ENCODE results near the gene ALG9. TPM values are rescaled to one million over a fixed set of nuclear protein-coding genes. Genes with fewer than 3 reads are reported as not detected.

Gene ALG9
- total and polyA plus RNA-seq, 2 of the 4 experiments (the other 2 are of a cell fraction) = 20.7 to 35.7 TPM

- Histone ChIP-seq H3K36me3 (ENCODE audit: control insufficient read depth, insufficient read depth, low read length) (no peaks in the 10 kb centered on the region), H3K56ac (ENCODE audit: extremely low read depth, insufficient read depth, low read length) (peak within 1 kb of the TSS; percentile 41; the same call in 1 of the 2 replicates), H2BK5ac (ENCODE audit: low read depth, low read length, poor library complexity, severe bottlenecking) (peak within 1 kb of the TSS; percentile 85), H3K4me3 (ENCODE audit: insufficient read depth, low read depth, low read length) (peak within 1 kb of the TSS; percentile 1; the same call in 1 of the 2 replicates), H3K4ac (ENCODE audit: low read depth, low read length) (peak within 1 kb of the TSS; percentile 94), H2BK20ac (ENCODE audit: low read depth, low read length) (peak within 1 kb of the TSS; percentile 97), H4K91ac (ENCODE audit: insufficient read depth, low read depth, low read length) (peak within 1 kb of the TSS; percentile 97), H3K27ac (ENCODE audit: insufficient read depth, low read length) (peak within 1 kb of the TSS; percentile 78), H4K8ac (ENCODE audit: low read depth in 2 of 2, low read length in 2 of 2) (peak within 1 kb of the TSS; percentile 93 to 95), H2BK120ac (ENCODE audit: low read depth, low read length) (peak within 1 kb of the TSS; percentile 90), H4K5ac (ENCODE audit: low read depth, low read length) (peak within 1 kb of the TSS; percentile 95), H4K20me1 (ENCODE audit: insufficient read depth, low read length) (no peaks in the 10 kb centered on the region), H2AFZ (replicated peaks; ENCODE audit: low read length, poor library complexity) (peak within 1 kb of the TSS; percentile 88), H3K27me3 (ENCODE audit: control insufficient read depth, insufficient read depth, low read length) (no peaks in the 10 kb centered on the region), H3K4me1 (ENCODE audit: control insufficient read depth, insufficient read depth, low read length) (peaks cover 36% of the 10 kb centered on the region), H3K18ac (ENCODE audit: low read depth, low read length) (peak within 1 kb of the TSS; percentile 89), H3K9ac (ENCODE audit: low read depth, low read length) (peak within 1 kb of the TSS; percentile 58), H3K14ac (replicated peaks; ENCODE audit: low read depth, low read length) (peak within 1 kb of the TSS; percentile 75), H2AK9ac (replicated peaks; ENCODE audit: low read depth, low read length, poor library complexity) (peak within 1 kb of the TSS; percentile 97), H3K79me1 (ENCODE audit: low read depth in 1 of 2, low read length in 2 of 2) (peaks cover 0 to 15% of the 10 kb centered on the region in 2 experiments; a peak in 2 of 4 replicates), H2AK5ac (ENCODE audit: low read depth, low read length) (peak within 1 kb of the TSS; percentile 94), H3K4me2 (ENCODE audit: low read depth, low read length) (peak within 1 kb of the TSS; percentile 58), H3K9me1 (ENCODE audit: insufficient read depth, low read length) (peaks cover 18% of the 10 kb centered on the region), H2BK15ac (ENCODE audit: low read depth, low read length) (peak within 1 kb of the TSS; percentile 95; the same call in 2 of the 3 replicates), H3K9me3 (ENCODE audit: control insufficient read depth, insufficient read depth, low read length) (no peaks in the 10 kb centered on the region), H3K23ac (ENCODE audit: low read depth, low read length) (peak within 1 kb of the TSS; percentile 76)
- intact Hi-C loops (cut with micrococcal nuclease) (no loop called here), dilution Hi-C loops (cut with HindIII; ENCODE audit: low sequenced_read_pairs, unreplicated experiment) (no loop called here), in situ Hi-C loops (cut with MboI; ENCODE audit: low sequenced_read_pairs) (no loop called here)
- TF ChIP-seq RCOR1 (IDR thresholded peaks at IDR 0.05; ENCODE audit: insufficient replicate concordance, low read length) (no peak), MAZ (IDR thresholded peaks at IDR 0.05; ENCODE audit: borderline replicate concordance, low read depth, low read length) (no peak), BHLHE40 (IDR thresholded peaks at IDR 0.05; ENCODE audit: low read depth, low read length) (no peak), MXI1 (IDR thresholded peaks at IDR 0.05; ENCODE audit: borderline replicate concordance, low read depth, low read length) (no peak), MAFK (IDR thresholded peaks at IDR 0.05; ENCODE audit: low read depth, low read length) (no peak), NFE2L2 (IDR thresholded peaks at IDR 0.05; ENCODE audit: low read depth, low read length) (no peak), SMC3 (IDR thresholded peaks at IDR 0.05; ENCODE audit: low read depth, low read length) (no peak), POLR2A (IDR thresholded peaks at IDR 0.05; ENCODE audit: low read depth, low read length) (no peak), CEBPB (IDR thresholded peaks at IDR 0.05; ENCODE audit: low read depth, low read length) (no peak), CHD1 (IDR thresholded peaks at IDR 0.05; ENCODE audit: low read depth, low read length) (no peak), ELK1 (IDR thresholded peaks at IDR 0.05; ENCODE audit: borderline replicate concordance, low read depth, low read length) (no peak), RFX5 (IDR thresholded peaks at IDR 0.05; ENCODE audit: low read depth, low read length) (no peak), FOS (IDR thresholded peaks at IDR 0.05; ENCODE audit: low read depth, low read length) (no peak), CTCF (conservative IDR thresholded peaks at IDR 0.05; ENCODE audit: low read depth, low read length) (no peak), USF2 (IDR thresholded peaks at IDR 0.05; ENCODE audit: low read depth, low read length) (no peak)
- CTCF ChIA-PET = no interaction called here
- BruUV-seq (replicated peaks) = no TSS peak
- ATAC-seq (ENCODE audit: low read depth) (0 out of 2 replicates have a peak, but pooled peaks have one; percentile 2), DNase-seq (no peak)
- POLR2A ChIA-PET (ENCODE audit: unreplicated experiment) = no interaction called here
- WGBS, 2 experiments (ENCODE audit: extremely low coverage in 2 of 2, insufficient read length in 1 of 2) = no CpG with 5 or more reads among the region's 26 CpGs
Observed at GRCh38 chr11:111912535-111912934, 41.2 kb upstream of the ALG9 start, which contains the start of gene HSPB2. Gene HSPB2 (plus strand): TSS chr11:111912734. CDS start chr11:111912830, 96 bp downstream.
